AG04450 (cell line): ENCODE data around the gene RNGTT. TPM values are rescaled to one million over a fixed set of nuclear protein-coding genes. Genes with fewer than 3 reads are reported as not detected.
"Not testable (repeated sequence)": the region's sequence is repeated elsewhere in the genome, so short reads cannot be mapped to it uniquely, and the experiment has no call there.

Experiments
- CTCF ChIA-PET: fragments of 300-600, 350-600 bp; formaldehyde crosslinking; extraction: SDS; loops from one replicate; lab custom pipeline; 2022; ENCODE audit warnings: antibody characterized with exemption, inconsistent platforms; lab: Charles Lee
- POLR2A ChIA-PET: fragments of 350-600 bp; formaldehyde crosslinking; extraction: SDS; loops from one replicate; lab custom pipeline; 2021; ENCODE audit warnings: antibody characterized with exemption, inconsistent platforms; lab: Yijun Ruan, JAX
- DNase-seq: peaks from one replicate; pipeline ENCODE4 v3.0.0-alpha.2; 2011; ENCODE audit warnings: low read depth, low spot score
- H3K27ac ChIP-seq: one replicate; pipeline ENCODE4 v1.5.1; 2012; ENCODE audit warnings: low read depth, low read length, control low read depth
- H3K27me3 ChIP-seq: one replicate; pipeline ENCODE4 v1.6.0; 2012; ENCODE audit warnings: low read length; ENCODE audit not compliant: control insufficient read depth, insufficient read depth
- H3K4me3 ChIP-seq: 2 replicates; pipeline ENCODE4 v1.5.1; 2011; ENCODE audit warnings: mild to moderate bottlenecking, low read depth, low read length, control low read depth
- H3K9me3 ChIP-seq: 2 replicates; pipeline ENCODE4 v1.5.1; 2012; ENCODE audit warnings: low read length; ENCODE audit not compliant: control insufficient read depth, insufficient read depth
- polyA plus RNA-seq: library from polyadenylated mRNA; depleted of rRNA; stranded (reverse); fragments of >200 nt; gene quantifications from 2 replicates; pipeline ENCODE4 v1.2.3, GENCODE V29; 2011
- TF ChIP-seq, protein P1 (sequence below): IDR thresholded peaks from 2 replicates; pipeline ENCODE4 v1.5.1; 2011; ENCODE audit warnings: low read depth, low read length, control low read depth, inconsistent platforms

RNGTT gene
- polyA plus RNA-seq, 1 experiment, result 11.2 TPM

DNA sequence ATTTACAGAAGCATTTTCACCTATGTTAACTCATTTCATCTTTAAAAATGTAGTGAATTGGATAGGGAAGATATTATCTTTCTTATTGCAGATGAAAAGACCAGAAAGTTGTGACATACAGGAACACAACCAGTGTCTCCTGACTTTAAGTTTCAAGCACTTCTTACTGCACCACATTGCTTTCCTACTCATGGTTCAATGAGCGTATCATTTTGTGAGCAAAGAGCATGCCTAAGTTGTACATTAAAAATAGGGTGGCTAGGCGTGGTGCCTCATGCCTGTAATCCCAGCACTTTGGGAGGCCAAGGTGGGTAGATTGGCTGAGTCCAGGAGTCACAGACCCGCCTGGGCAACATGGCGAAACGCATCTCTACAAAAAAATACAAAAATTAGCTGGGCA, 21.2 kb upstream of the RNGTT start:
- Histone ChIP-seq H3K4me3 (no peak overlapping the region), H3K9me3 (no peaks in the 10 kb centered on the region), H3K27me3 (peaks cover 3% of the 10 kb centered on the region), H3K27ac (no peak overlapping the region)
- no peak for DNase-seq
- TF ChIP-seq, protein P1, sequence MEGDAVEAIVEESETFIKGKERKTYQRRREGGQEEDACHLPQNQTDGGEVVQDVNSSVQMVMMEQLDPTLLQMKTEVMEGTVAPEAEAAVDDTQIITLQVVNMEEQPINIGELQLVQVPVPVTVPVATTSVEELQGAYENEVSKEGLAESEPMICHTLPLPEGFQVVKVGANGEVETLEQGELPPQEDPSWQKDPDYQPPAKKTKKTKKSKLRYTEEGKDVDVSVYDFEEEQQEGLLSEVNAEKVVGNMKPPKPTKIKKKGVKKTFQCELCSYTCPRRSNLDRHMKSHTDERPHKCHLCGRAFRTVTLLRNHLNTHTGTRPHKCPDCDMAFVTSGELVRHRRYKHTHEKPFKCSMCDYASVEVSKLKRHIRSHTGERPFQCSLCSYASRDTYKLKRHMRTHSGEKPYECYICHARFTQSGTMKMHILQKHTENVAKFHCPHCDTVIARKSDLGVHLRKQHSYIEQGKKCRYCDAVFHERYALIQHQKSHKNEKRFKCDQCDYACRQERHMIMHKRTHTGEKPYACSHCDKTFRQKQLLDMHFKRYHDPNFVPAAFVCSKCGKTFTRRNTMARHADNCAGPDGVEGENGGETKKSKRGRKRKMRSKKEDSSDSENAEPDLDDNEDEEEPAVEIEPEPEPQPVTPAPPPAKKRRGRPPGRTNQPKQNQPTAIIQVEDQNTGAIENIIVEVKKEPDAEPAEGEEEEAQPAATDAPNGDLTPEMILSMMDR, result no peak
- CTCF ChIA-PET, result interaction anchor here (1.2 to 5.0 kb wide), 5 partner anchors 12 to 257 kb away, joined by 3 to 130 read pairs (median 17); no protein-coding TSS in a partner anchor
- POLR2A ChIA-PET, result no interaction called here

DNA sequence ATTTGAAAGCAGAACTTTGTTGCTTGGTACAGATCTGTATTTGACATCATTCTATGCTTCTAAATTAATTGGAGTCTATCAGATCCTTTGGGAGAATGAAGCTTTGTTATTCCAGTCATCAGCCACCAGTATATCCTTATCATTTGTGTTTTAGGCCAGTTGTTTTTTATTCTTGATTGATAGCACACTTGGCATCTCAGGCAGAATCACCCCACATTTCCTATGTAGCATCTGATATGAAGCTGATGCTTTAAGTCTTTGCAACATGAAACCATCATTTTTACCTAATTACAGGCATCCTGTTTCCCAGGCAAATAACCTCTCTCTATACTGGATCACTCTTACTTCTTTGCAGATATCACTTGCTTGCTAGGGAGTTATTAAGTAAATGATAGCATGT, 20.7 kb upstream of the RNGTT start:
- TF ChIP-seq, protein P1, result no peak
- no peaks in the 10 kb centered on the region for H3K9me3 ChIP-seq
- peaks cover 3% of the 10 kb centered on the region for H3K27me3 ChIP-seq
- POLR2A ChIA-PET, result interaction anchor here (2.2 kb wide), 1 partner anchor 96 kb away, joined by 11 read pairs; the partner anchor contains the start of gene PNRC1
- no peak overlapping the region for H3K4me3 ChIP-seq
- DNase-seq, result no peak
- CTCF ChIA-PET, result interaction anchor here (0.9 to 5.0 kb wide), 14 partner anchors 10 to 626 kb away, joined by 3 to 130 read pairs (median 6); partner anchors contain the start of genes PNRC1 and UBE2J1
- H3K27ac ChIP-seq, result no peak overlapping the region

DNA sequence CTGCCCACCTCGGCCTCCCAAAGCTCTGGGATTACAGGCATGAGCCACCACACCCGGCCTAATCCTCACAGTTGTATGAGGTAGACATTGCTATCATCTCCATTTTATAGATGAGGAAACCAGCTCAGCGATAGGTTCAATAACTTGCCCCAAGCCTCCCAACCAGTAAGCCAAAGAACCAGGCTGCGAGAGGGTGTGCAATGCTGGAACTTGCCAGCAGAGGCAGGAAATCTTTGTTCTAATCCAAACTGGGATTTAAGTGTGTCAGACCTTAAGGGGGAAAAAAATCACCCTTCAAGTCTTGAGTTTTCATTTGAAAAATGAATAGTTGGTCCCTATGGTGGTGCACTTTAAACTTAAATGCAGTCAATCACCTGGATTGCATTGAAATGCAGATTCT, 20.1 kb upstream of the RNGTT start:
- DNase-seq, result no peak
- POLR2A ChIA-PET, result interaction anchor here (2.2 kb wide), 1 partner anchor 97 kb away, joined by 11 read pairs; the partner anchor contains the start of gene PNRC1
- H3K9me3 ChIP-seq, result no peaks in the 10 kb centered on the region

DNA sequence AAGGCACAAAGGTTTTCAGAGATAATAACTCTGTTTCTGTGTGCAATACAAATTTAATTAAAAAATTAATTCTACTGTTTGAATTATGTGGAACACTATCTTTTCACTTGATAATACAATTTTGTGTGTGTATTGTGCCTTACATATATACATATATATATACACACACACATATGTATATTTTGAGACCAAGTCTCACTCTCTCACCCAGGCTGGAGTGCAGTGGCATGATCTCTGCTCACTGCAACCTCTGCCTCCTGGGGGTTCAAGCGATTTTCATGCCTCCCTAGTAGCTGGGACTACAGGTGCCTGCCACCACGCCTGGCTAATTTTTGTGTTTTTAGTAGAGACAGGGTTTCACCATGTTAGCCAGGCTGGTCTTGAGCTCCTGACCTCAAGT, 19.7 kb upstream of the RNGTT start:
- ChIA-PET CTCF (interaction anchor here (0.5 to 5.0 kb wide), 39 partner anchors 9 to 627 kb away, joined by 3 to 130 read pairs (median 4); partner anchors contain the start of genes PM20D2, PNRC1, RNGTT and UBE2J1), POLR2A (interaction anchor here (0.6 to 2.2 kb wide), 2 partner anchors 97 to 143 kb away, joined by 7 to 11 read pairs; partner anchors contain the start of gene PNRC1)

More for the DNA sequence above, 20.1 kb upstream of the RNGTT start:
- Histone ChIP-seq H3K27me3 (peaks cover 3% of the 10 kb centered on the region), H3K27ac (no peak overlapping the region), H3K4me3 (no peak overlapping the region)
- TF ChIP-seq, protein P1, result peak; percentile 68
- CTCF ChIA-PET, result interaction anchor here (0.5 to 5.0 kb wide), 27 partner anchors 11 to 627 kb away, joined by 3 to 130 read pairs (median 5); partner anchors contain the start of genes PM20D2, PNRC1 and UBE2J1

DNA sequence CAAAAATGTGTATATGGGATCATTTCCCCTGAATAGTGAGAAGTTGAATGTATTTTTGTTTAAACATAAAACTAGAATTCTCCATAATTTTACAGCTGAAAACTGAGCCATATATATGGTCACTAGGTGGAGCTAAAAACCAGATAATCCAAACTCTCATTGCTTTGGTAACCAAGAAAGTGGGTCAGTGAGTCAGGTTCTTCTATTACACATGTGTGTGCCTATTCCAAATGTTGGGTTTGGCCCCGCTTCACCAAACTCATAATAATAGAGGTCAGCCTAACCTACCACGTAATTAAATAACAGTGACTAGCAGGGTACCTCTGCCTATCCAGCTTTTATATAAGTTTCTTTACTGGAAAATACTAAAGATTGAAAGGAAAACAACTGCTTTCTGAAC, 19.3 kb upstream of the RNGTT start:
- TF ChIP-seq, protein P1, result peak; percentile 70
- H3K4me3 ChIP-seq, result no peak overlapping the region
- DNase-seq, result peak; percentile 43
- POLR2A ChIA-PET, result interaction anchor here (0.6 to 2.2 kb wide), 2 partner anchors 98 to 144 kb away, joined by 7 to 11 read pairs; partner anchors contain the start of gene PNRC1
- CTCF ChIA-PET, result interaction anchor here (0.5 to 5.0 kb wide), 48 partner anchors 9 to 627 kb away, joined by 3 to 130 read pairs (median 4); partner anchors contain the start of genes PM20D2, PNRC1 and RNGTT
- no peaks in the 10 kb centered on the region for H3K9me3 ChIP-seq
- no peak overlapping the region for H3K27ac ChIP-seq
- H3K27me3 ChIP-seq, result peaks cover 3% of the 10 kb centered on the region

More for the DNA sequence above, 19.7 kb upstream of the RNGTT start:
- H3K27ac ChIP-seq, H3K27me3 ChIP-seq, DNase-seq, H3K9me3 ChIP-seq, H3K4me3 ChIP-seq: not testable (repeated sequence)
